ENCODE data around the gene RPS19. TPM values are rescaled to one million over a fixed set of nuclear protein-coding genes. Genes with fewer than 3 reads are reported as not detected.

The RPS19 gene
- total and polyA plus RNA-seq, 10 donors, result 744 to 8,491 (median 1,984) TPM

GRCh38 chr19:41905273-41906002 lies 45.4 kb downstream of the RPS19 start:
- DNase-seq, result no peak
- Histone ChIP-seq H3K27me3 (replicated peaks in 1 of 7) (no peaks in the 10 kb centered on the region), H3K9me3 (no peaks in the 10 kb centered on the region), H3K4me3 (no peak overlapping the region), H3K27ac (no peak overlapping the region), H3K36me3 (peaks cover 6 to 82% (median 77%) of the 10 kb centered on the region in 6 donors), H3K4me1 (peaks cover 0 to 9% (median 0%) of the 10 kb centered on the region in 6 donors)
- TF ChIP-seq POLR2AphosphoS5 (IDR thresholded peaks at IDR 0.05) (peak; percentile 24 to 42 (median 30)), CTCF (IDR thresholded peaks at IDR 0.05 in 8 of 11, conservative IDR thresholded peaks at IDR 0.05 in 3 of 11) (no peak)
- intact Hi-C loops (cut with DNase I; ENCODE audit: low total_unique reads), result no loop called here
- WGBS, 5 donors, result 88 to 93% (median 91%) methylated on average over 22 to 24 of the region's 24 CpGs

GRCh38 chr19:41906271-41906670 lies 46.2 kb downstream of the RPS19 start:
- no peak overlapping the region for H3K27ac ChIP-seq
- intact Hi-C loops (cut with DNase I; ENCODE audit: low total_unique reads), result no loop called here
- no peak for TF ChIP-seq CTCF (IDR thresholded peaks at IDR 0.05 in 8 of 11, conservative IDR thresholded peaks at IDR 0.05 in 3 of 11)
- peak in 1 of 3 donors; percentile 8 for TF ChIP-seq POLR2AphosphoS5 (IDR thresholded peaks at IDR 0.05)
- H3K4me1 ChIP-seq, result peaks cover 0 to 17% (median 0%) of the 10 kb centered on the region in 6 donors
- no peak for DNase-seq
- WGBS, 5 donors, result 72 to 88% (median 83%) methylated on average over 5 to 9 of the region's 9 CpGs
- H3K9me3 ChIP-seq, result no peaks in the 10 kb centered on the region
- H3K4me3 ChIP-seq, result no peak overlapping the region
- H3K36me3 ChIP-seq, result peaks cover 6 to 74% (median 69%) of the 10 kb centered on the region in 6 donors
- H3K27me3 ChIP-seq (replicated peaks in 1 of 7), result peaks cover 0 to 3% (median 0%) of the 10 kb centered on the region in 7 donors

GRCh38 chr19:41906916-41907680 lies 47.0 kb downstream of the RPS19 start:
- peak; percentile 70 for DNase-seq
- H3K4me3 ChIP-seq, result no peak overlapping the region
- intact Hi-C loops (cut with DNase I; ENCODE audit: low total_unique reads), result no loop called here
- H3K27ac ChIP-seq, result no peak overlapping the region
- H3K36me3 ChIP-seq, result peaks cover 6 to 65% (median 61%) of the 10 kb centered on the region in 6 donors
- no peaks in the 10 kb centered on the region for H3K9me3 ChIP-seq
- H3K27me3 ChIP-seq (replicated peaks in 1 of 7), result peaks cover 0 to 12% (median 5%) of the 10 kb centered on the region in 7 donors
- WGBS, 5 donors, result 79 to 85% (median 81%) methylated on average over 21 of the region's 21 CpGs
- TF ChIP-seq POLR2AphosphoS5 (IDR thresholded peaks at IDR 0.05) (peak; percentile 20 to 70 (median 21)), POLR2A (IDR thresholded peaks at IDR 0.05) (no peak)
- H3K4me1 ChIP-seq, result peaks cover 0 to 26% (median 3%) of the 10 kb centered on the region in 6 donors

GRCh38 chr19:41907994-41908615 lies 48.0 kb downstream of the RPS19 start:
- DNase-seq, result no peak
- peaks cover 0 to 22% (median 16%) of the 10 kb centered on the region in 7 donors for H3K27me3 ChIP-seq (replicated peaks in 1 of 7)
- H3K4me1 ChIP-seq, result peaks cover 0 to 36% (median 13%) of the 10 kb centered on the region in 6 donors
- WGBS, 5 donors, result 80 to 92% (median 88%) methylated on average over 24 to 25 of the region's 25 CpGs
- TF ChIP-seq POLR2A (IDR thresholded peaks at IDR 0.05), result no peak
- peak; percentile 44 to 75 (median 55) for TF ChIP-seq POLR2AphosphoS5 (IDR thresholded peaks at IDR 0.05)
- intact Hi-C loops (cut with DNase I; ENCODE audit: low total_unique reads), result no loop called here
- H3K4me3 ChIP-seq, result no peak overlapping the region
- no peak overlapping the region for H3K27ac ChIP-seq
- peaks cover 4 to 55% (median 51%) of the 10 kb centered on the region in 6 donors for H3K36me3 ChIP-seq
- H3K9me3 ChIP-seq, result no peaks in the 10 kb centered on the region

All from spleen (tissue), 11 donors.